OCI-LY3 (cell line): ENCODE results near the gene COL9A1.

Experiments
- H2AFZ ChIP-seq: fragments of 200-600, 300-600 bp; shearing (Covaris generic); 2 replicates; pipeline ENCODE4 v1.6.0; 2014; ENCODE audit warnings: antibody characterized with exemption, low read depth, low read length
- H3K27ac ChIP-seq: fragments of 200-600, 300-600 bp; sonication (generic); 2 replicates; pipeline ENCODE4 v1.5.1; 2014; ENCODE audit warnings: mild to moderate bottlenecking, low read length, moderate library complexity, mixed read lengths
- H3K27me3 ChIP-seq: fragments of 200-600, 300-600 bp; sonication (generic); 2 replicates; pipeline ENCODE4 v1.6.1; 2014; ENCODE audit warnings: low read depth, low read length, mixed read lengths
- H3K36me3 ChIP-seq: fragments of 200-600, 300-600 bp; sonication (generic); replicated peaks from 2 replicates; pipeline ENCODE3; 2014; ENCODE audit warnings: low read depth, low read length, mixed read lengths
- H3K4me1 ChIP-seq: fragments of 300-600, 200-600 bp; sonication (generic); 2 replicates; pipeline ENCODE4 v1.6.1; 2014; ENCODE audit warnings: low read length, mixed read lengths
- H3K4me2 ChIP-seq: fragments of 200-600, 300-600 bp; sonication (generic); 2 replicates; pipeline ENCODE4 v1.6.1; 2014; ENCODE audit warnings: low read length, mixed read lengths
- H3K4me3 ChIP-seq: fragments of 300-600, 200-600 bp; sonication (generic); 2 replicates; pipeline ENCODE4 v1.5.1; 2014; ENCODE audit warnings: antibody characterized with exemption, mild to moderate bottlenecking, low read length, moderate library complexity
- H3K79me2 ChIP-seq: fragments of 300-600, 200-600 bp; shearing (Covaris generic); 2 replicates; pipeline ENCODE4 v1.6.1; 2014; ENCODE audit warnings: mild to moderate bottlenecking, low read length, mixed read lengths
- H3K9ac ChIP-seq: fragments of 300-600, 200-600 bp; shearing (Covaris generic); 2 replicates; pipeline ENCODE4 v1.6.0; 2014; ENCODE audit warnings: mild to moderate bottlenecking, low read length, moderate library complexity
- H3K9me3 ChIP-seq: fragments of 200-600, 300-600 bp; shearing (Covaris generic); 2 replicates; pipeline ENCODE4 v1.6.1; 2014; ENCODE audit warnings: low read length, mixed read lengths; ENCODE audit not compliant: insufficient read depth
- H4K20me1 ChIP-seq: fragments of 200-600, 300-600 bp; sonication (generic); 2 replicates; pipeline ENCODE4 v1.6.1; 2016; ENCODE audit warnings: low read length, mixed read lengths; ENCODE audit not compliant: insufficient read depth
- EZH2phosphoT487 ChIP-seq: fragments of 200-600 bp; shearing (Covaris generic); IDR thresholded peaks from 2 replicates; pipeline ENCODE4 v1.6.1; 2018; ENCODE audit warnings: antibody characterized with exemption, mixed run types, low read depth
- TF ChIP-seq, protein P1 (sequence below): fragments of 200-600, 300-600 bp; sonication (generic); IDR thresholded peaks from 2 replicates; pipeline ENCODE4 v1.5.1; 2014; ENCODE audit warnings: antibody characterized with exemption, low read length, low read depth

The COL9A1 gene

DNA sequence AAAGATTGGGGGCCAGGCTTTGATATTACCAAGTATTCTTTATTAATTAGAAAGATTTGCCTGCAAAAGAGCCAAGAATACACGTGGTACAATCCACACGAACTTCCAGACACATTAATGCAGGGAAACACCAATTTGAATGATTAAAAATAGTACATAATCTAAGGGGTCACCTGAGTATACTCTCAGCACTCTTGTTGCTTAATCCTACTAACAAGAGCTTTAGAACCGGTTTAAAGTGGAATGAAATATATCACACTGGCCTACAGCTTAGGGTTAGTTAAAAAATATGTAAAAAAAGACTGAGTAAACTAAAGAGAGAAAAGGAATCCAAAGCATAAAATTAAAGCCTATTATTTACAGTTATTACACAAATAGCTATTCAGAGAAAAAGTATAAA lies 49.0 kb downstream of the COL9A1 start:
- no peaks in the 10 kb centered on the region for H3K4me1 ChIP-seq
- H3K4me3 ChIP-seq = no peak overlapping the region
- H4K20me1 ChIP-seq = no peaks in the 10 kb centered on the region
- H2AFZ ChIP-seq = no peak overlapping the region
- H3K9ac ChIP-seq = no peak overlapping the region
- no peak overlapping the region for H3K27ac ChIP-seq
- no peaks in the 10 kb centered on the region for H3K27me3 ChIP-seq
- TF ChIP-seq, protein P1, sequence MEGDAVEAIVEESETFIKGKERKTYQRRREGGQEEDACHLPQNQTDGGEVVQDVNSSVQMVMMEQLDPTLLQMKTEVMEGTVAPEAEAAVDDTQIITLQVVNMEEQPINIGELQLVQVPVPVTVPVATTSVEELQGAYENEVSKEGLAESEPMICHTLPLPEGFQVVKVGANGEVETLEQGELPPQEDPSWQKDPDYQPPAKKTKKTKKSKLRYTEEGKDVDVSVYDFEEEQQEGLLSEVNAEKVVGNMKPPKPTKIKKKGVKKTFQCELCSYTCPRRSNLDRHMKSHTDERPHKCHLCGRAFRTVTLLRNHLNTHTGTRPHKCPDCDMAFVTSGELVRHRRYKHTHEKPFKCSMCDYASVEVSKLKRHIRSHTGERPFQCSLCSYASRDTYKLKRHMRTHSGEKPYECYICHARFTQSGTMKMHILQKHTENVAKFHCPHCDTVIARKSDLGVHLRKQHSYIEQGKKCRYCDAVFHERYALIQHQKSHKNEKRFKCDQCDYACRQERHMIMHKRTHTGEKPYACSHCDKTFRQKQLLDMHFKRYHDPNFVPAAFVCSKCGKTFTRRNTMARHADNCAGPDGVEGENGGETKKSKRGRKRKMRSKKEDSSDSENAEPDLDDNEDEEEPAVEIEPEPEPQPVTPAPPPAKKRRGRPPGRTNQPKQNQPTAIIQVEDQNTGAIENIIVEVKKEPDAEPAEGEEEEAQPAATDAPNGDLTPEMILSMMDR = no peak
- TF ChIP-seq EZH2phosphoT487 = no peak
- H3K9me3 ChIP-seq = no peaks in the 10 kb centered on the region
- H3K36me3 ChIP-seq = no peaks in the 10 kb centered on the region
- no peaks in the 10 kb centered on the region for H3K79me2 ChIP-seq
- H3K4me2 ChIP-seq = no peak overlapping the region

DNA sequence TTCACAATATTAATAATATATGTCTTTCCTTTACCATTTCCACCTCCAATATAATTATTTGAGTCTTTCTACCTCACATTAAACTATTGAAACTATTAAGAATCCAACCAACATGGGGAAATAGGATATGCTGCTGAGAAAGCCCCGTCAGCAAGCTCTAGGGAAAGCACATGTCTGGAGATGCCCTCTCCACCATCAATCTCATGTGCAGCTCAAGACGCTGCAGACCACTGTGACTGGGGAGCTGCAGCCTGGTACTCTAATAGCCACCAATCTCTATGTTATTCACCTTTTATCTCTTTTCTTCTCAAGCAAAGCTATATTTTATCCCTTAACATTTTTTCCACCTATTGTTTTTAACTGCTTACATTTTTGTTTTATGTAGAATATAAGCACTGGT lies 50.3 kb downstream of the COL9A1 start:
- Histone ChIP-seq H3K4me3 (no peak overlapping the region), H2AFZ (no peak overlapping the region), H3K27me3 (no peaks in the 10 kb centered on the region), H3K27ac (no peak overlapping the region), H3K9ac (no peak overlapping the region), H3K9me3 (no peaks in the 10 kb centered on the region), H4K20me1 (no peaks in the 10 kb centered on the region), H3K79me2 (no peaks in the 10 kb centered on the region), H3K36me3 (no peaks in the 10 kb centered on the region), H3K4me1 (no peaks in the 10 kb centered on the region), H3K4me2 (no peak overlapping the region)
- TF ChIP-seq, protein P1 = no peak
- TF ChIP-seq EZH2phosphoT487 = no peak

DNA sequence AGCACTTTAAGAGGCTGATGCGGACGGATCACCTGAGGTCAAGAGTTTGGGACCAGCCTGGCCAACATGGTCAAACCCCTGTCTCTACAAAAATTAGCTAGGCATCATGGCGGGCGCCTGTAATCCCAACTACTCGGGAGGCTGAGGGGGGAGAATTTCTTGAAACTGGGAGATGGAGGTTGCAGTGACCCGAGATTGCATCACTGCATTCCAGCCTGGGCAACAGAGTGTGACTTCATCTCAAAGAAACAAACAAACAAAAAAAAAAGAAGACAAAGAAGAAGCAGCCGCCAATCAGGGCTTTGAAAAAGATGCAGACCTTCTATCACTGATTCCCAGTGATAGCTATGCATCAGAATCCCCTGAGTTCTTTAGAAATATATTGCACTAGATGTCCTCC lies 56.8 kb downstream of the COL9A1 start:
- Histone ChIP-seq H3K27me3 (no peaks in the 10 kb centered on the region), H3K9me3 (no peaks in the 10 kb centered on the region), H2AFZ (no peak overlapping the region), H3K27ac (no peak overlapping the region), H3K4me2 (no peak overlapping the region), H4K20me1 (no peaks in the 10 kb centered on the region), H3K36me3 (no peaks in the 10 kb centered on the region), H3K4me3 (no peak overlapping the region), H3K4me1 (no peaks in the 10 kb centered on the region), H3K9ac (no peak overlapping the region), H3K79me2 (no peaks in the 10 kb centered on the region)
- TF ChIP-seq EZH2phosphoT487 = no peak

GRCh38 chr6:70241991-70242420 lies 60.9 kb downstream of the COL9A1 start:
- Histone ChIP-seq H3K9me3 (no peaks in the 10 kb centered on the region), H3K79me2 (no peaks in the 10 kb centered on the region), H3K36me3 (no peaks in the 10 kb centered on the region), H2AFZ (no peak overlapping the region), H3K4me1 (no peaks in the 10 kb centered on the region), H3K27me3 (peaks cover 13% of the 10 kb centered on the region; the same call in 1 of the 2 replicates), H4K20me1 (no peaks in the 10 kb centered on the region), H3K27ac (no peak overlapping the region), H3K9ac (no peak overlapping the region), H3K4me2 (no peak overlapping the region), H3K4me3 (no peak overlapping the region)
- TF ChIP-seq, protein P1 = no peak
- no peak for TF ChIP-seq EZH2phosphoT487

- H3K9me3 ChIP-seq = no peaks in the 10 kb centered on the region
- H4K20me1 ChIP-seq = no peaks in the 10 kb centered on the region
- H3K4me2 ChIP-seq = no peak overlapping the region
- no peak for TF ChIP-seq EZH2phosphoT487
- TF ChIP-seq, protein P1 = no peak
- H3K9ac ChIP-seq = no peak overlapping the region
- no peak overlapping the region for H2AFZ ChIP-seq
- no peak overlapping the region for H3K27ac ChIP-seq
- H3K79me2 ChIP-seq = no peaks in the 10 kb centered on the region
- H3K27me3 ChIP-seq = peaks cover 13% of the 10 kb centered on the region; the same call in 1 of the 2 replicates
- no peaks in the 10 kb centered on the region for H3K36me3 ChIP-seq
- no peak overlapping the region for H3K4me3 ChIP-seq
- no peaks in the 10 kb centered on the region for H3K4me1 ChIP-seq
These were observed 61.9 kb downstream of the COL9A1 start for GRCh38 chr6:70241031-70241430.
